Suppressor macrophage treated with lipopolysaccharide for 4 hours (primary cell): ENCODE data around the gene OR7A10.

ENCODE experiments used
- DNase-seq: peaks from one replicate; pipeline ENCODE4 v3.0.0-alpha.2; 2020

OR7A10 gene

DNA sequence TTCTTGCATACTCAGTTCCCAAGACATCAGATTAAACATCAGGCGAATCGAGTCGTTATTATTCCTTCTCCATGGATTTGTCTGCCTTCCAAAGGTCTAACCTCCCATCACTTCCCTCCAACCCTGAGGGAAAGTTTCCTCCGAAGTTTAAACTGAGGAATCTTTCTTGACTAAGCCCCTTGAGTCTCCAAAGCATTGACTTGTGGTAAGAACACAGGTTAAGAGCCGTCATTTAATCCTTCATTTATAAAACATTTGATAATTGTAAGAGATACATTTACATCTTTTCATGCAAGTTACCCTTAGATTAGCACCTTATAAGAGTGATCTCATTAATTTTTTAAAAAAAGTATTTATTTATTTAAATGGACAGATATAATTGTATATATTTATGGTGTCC, at the start of gene OR7A10:
Gene OR7A10 (minus strand): TSS at position 101 of the 400 bp plus-strand sequence. CDS start 7,045 bp downstream, outside the sequence.
- no peak for DNase-seq

DNA sequence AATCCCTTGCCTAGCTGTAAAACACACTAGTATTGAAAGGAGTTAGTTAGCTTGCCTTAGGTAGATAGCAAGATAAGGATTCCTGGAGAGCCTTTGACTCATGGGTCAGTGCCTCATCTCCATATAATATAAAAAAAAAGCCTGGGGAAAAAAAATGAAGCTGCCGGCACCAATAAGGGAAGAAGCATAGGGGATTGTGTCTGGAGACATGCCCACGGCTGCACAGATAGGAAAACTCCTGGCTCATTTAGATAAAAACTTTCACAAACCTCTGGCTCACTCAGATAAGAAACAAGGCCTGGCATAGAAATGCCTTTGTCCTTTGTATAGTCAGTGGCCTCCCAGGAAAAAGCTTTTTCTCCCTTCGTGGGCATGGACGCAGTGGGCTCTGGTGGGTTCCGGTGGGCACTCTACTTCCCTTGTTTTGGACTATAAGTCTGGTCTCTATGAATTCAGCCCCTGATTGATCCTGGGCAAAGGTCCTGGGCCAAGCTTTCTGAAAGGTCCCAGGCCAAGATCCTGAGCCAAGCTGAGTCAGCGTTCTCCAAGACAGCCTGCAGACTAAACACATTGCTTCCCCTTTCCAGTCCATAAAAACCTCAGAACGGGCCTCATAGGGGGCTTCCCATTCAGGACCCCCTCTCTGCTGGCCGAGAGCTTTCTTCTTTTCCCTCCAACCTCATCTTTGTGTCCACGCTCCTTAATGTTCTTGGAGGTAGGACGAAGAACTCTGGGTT, 42.1 kb upstream of the OR7A10 start:
- peak; percentile 23 for DNase-seq

DNA sequence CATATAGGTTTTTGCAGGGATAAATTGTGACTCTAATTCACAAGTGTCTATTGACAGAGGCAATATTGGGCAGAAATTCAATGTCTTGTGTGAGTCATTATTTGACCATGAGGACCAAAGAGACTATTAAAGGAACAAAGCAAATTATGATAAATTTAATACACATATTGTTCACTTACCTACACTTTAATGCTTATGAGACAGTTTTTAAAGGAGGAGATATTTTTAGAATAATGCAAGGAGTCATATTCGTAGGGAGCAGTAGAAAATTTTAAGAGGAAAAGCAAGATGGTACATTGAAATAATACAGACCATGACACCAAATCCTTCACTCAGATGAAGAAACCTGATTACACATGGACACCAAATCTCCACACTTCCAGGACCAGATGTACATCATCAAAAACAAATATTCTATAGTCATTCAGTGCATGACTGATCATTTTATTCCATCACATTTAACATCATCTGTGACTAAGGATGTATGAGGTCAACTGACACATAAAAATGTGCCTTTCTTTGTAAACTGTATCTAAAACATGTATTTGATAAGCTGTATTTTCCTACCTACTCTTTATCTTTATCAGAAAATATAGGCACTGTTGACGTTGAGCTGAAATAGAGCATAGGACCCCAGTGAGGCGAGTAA, 41.4 kb upstream of the OR7A10 start:
- peak; percentile 21 for DNase-seq

DNA sequence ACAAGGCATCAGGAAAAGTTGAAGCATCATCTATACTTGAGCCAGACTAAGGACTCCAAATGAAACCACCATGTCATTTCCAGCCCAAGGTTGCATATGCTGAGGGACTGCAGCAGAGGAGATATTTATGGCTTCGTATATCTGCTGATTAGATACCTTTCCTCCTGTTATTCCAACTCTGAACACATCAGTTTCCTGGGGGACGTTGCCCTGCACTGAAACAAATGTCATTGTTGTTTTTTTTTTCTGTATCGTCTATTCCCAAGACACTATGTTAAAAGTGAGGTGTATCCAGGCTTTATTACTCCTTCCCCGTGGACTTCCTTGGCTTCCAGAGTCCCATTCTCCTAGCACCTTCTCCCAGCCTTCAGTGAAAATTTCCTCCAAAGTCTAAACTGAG, 37.3 kb upstream of the OR7A10 start, which contains the start of gene OR7A17:
Gene OR7A17 (minus strand): TSS at position 101 of the 400 bp plus-strand sequence. CDS start 4,777 bp downstream, outside the sequence.
- DNase-seq, result no peak

DNA sequence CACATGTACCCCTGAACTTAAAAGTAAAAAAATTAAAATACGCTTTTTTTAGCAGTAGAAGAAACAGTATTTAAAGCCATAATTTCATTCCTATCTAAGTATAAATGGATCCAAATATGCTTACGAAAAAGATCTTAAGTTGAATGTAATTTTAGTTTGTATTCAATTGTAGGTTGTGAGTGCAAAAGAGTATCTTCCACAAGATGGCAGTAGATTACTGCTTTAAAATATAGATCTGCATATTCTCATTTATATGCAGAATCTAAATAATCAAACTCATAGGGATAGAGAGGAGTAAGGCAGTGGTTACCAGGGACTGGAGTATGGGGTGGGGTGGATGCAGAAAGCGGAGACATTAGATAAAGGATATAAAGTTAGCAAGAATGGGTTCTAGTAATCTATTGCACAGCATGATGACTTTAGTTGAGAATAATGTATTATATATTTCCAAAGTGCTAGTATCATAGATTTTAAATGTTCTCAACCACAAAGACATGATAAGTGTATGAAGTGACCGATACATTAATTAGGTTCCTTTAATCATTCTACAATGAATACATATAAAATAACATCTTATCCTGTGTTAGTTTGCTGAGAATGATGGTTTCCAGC, 23.0 kb upstream of the OR7A10 start:
- peak; percentile 66 for DNase-seq

DNA sequence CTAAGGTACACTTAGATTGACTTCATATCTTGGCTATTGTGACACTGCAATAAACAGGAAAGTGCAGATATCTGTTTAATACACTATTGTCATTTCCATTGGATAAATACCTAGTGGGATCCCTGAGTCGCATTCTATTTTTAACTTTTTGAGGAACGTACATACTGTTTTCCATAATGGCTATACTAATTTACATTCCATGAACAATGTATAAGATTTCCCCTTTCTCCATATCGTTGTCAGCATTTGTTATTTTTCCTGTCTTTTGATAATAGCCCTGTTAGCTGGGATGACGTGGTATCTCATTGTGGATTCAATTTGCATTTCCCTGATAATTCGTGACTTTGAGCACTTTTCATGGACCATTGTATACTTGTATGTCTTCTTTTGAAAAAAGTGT, 19.8 kb upstream of the OR7A10 start:
- no peak for DNase-seq

DNA sequence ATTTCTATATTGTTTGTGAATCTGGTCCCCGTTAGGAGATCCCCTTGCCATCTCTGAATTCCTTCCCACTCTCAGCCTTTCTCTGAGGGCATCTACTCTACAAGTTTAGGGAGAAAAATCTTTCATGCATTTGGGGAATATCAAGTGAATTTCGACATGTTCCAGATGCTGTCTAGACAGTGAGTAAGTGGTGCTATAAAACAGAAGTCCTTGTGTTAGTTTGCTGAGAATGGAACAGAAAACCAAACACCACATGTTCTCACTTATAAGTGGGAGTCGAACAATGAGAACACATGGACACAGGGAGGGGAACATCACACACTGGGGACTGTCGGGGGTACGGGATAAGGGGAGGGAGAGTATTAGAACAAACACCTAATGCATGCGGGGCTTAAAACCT, 5.1 kb downstream of the OR7A10 start:
- DNase-seq, result no peak

DNA sequence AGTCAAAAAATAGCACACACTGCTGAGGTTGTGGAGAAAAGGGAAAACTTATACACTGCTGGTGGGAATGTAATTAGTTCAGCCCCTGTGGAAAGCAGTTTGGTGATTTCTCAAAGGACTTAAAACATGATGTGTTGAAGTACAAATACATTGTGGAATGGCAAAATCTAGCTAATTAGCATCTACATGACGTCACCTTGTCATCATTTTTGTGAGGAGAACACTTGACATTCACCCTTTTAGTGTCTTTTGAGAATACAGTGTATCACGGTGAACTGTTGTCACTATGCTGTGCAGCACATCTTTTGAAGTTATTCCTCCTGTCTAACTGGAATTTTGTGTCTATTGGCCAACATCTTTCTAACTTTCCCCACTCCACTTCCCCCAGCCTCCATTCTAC, 5.6 kb downstream of the OR7A10 start:
- DNase-seq, result no peak

DNA sequence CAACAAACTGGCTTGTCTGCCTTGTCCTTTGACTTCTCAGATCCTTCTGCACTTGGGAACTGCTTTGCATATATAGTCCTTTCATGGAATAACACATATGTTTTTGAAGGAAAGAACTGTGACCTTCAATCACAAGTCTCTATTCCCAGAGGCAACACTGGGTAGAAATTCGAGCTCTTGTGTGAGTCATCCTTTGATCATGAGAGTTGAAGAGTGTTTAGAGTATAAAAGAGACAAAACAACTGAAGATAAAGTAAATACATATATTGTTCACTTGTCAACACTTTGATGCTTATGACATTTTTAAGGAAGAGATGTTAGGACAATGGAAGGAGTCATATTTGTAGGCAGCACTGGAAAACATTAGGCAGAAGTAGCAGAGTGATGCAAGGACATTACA, 8.5 kb downstream of the OR7A10 start:
- no peak for DNase-seq

DNA sequence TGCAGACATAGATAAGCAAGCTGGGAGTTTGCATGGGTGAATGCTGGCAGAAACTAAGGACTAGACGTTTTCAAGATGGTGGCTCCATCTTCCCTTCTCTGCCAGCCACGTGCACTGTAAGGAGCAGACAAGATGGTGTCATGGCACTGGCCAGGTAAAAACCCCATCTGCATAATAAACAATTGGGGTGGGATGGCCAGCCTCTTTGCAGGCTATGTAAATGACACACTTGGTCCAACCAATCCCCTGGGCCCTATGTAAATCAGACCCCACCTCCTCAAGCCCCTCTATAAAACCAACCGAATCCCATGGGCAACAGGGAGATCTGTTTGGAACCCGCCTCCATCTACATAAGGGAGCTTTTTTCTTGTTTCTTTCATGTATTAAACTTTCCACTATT, 11.3 kb downstream of the OR7A10 start:
- DNase-seq, result no peak

DNA sequence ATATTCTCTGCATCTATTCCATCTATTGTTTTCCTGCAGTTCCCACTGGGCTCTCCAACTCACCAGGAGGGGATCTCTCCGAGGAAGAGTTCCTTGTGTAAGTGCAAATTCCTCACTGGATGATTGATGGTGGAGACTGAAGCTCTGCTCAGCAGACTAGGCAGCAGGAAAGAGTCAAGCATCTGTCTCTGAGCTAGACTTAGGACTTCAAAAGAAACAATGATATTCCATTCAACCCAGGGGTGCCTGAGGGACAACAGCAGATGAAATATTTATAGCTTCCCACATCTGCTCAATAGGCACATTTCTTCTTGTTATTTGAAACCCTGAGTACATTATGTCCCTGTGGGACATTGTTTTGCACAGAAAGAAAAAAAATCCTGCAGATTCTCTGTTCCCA, 13.7 kb downstream of the OR7A10 start, which contains the start of the genes OR7A5 and OR7C1:
Gene OR7A5 (minus strand): TSS at position 175 of the 400 bp plus-strand sequence. CDS start 6,944 bp downstream, outside the sequence.
Gene OR7C1 (minus strand): TSS at position 175 of the 400 bp plus-strand sequence. CDS start 35,049 bp downstream, outside the sequence.
- DNase-seq, result no peak

DNA sequence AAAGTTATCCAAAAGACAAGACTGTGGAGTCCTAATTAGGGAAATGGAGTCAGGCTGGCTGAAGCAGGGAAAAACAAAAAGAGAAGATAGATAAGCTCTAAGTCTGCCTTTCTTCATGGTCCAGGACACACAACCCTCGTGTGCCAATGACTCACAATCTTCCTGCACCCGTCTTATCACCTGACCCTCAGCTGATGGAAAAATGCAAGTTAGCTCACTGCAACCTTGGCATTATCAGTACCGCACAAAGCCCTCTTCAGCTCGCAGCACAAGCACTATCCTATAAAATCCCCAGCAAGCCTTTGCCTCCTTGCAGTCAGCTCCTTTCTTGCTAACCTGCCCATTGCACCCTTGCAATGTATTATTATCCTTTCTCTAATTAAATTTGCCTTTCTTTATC, 18.0 kb downstream of the OR7A10 start:
- peak; percentile 3 for DNase-seq

DNA sequence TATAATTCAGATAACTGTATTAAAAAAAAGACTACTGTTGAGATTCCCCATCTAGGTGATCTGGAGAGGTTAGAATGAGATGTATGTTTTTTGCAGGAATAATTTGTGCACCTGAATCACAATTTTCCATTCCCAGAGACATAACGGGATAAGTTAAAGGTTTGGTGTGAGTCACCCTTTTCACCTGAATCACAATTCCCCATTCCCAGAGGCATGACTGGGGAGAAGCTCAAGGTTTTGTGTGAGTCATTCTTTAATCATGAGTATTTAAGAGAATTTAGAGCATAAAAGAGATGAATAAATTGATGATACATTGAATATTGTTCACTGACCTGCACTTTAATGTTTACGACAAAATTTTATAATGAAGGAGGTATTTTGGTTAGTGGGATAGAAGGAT, 22.7 kb downstream of the OR7A10 start:
- no peak for DNase-seq

DNA sequence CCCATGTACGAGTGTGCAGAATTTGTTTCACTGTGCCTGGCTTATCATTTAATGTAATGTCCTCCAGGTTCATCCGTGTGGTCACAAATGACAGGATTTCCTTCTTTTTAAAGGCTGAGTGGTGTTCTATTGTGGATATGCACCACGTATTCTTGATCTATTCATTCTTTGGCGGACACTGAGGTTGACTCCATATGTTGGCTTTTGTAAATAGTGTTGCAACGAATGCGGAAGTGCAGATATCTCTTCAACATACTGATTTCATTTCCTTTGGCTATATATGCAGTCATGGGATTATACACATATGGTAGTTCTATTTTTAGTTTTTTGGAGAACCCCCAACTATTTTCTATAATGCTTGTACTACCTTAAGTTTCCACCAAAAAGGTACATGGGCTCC, 26.8 kb downstream of the OR7A10 start:
- DNase-seq, result peak; percentile 56

DNA sequence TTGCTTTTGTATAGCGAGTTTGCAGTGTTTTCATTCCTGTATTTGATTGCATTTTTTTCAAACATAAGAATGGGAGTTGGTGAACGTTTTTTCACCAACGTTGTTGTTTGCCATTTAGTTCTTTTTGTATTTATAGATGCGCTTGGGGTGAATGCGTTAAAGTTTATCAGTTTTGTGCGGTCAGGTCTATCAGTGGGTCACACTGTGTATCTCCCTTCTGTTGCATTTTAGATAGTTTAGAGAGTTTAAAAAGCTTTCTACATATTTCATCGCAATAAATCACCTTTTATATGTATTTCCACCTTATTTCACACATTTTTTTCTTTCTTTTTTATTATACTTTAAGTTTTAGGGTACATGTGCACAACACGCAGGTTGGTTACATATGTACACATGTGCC, 30.1 kb downstream of the OR7A10 start:
- no peak for DNase-seq

DNA sequence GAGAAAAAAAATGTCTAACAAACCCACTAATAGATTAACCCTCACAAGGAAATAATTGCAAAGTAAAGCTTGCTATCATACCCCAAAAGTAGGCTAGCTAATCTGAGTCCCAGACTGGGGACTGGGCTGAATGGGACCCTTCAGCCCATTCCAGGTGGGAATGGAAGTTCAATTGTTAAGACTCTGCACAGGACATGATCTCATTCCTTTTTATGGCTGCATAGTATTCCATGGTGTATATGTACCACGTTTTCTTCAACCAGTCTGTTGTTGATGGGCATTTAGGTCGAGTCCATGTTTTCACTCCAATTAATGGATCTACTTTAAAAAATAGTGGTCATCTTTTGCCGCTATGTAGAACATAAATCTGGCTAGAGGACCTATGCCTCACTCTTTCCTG, 31.7 kb downstream of the OR7A10 start:
- DNase-seq, result no peak

DNA sequence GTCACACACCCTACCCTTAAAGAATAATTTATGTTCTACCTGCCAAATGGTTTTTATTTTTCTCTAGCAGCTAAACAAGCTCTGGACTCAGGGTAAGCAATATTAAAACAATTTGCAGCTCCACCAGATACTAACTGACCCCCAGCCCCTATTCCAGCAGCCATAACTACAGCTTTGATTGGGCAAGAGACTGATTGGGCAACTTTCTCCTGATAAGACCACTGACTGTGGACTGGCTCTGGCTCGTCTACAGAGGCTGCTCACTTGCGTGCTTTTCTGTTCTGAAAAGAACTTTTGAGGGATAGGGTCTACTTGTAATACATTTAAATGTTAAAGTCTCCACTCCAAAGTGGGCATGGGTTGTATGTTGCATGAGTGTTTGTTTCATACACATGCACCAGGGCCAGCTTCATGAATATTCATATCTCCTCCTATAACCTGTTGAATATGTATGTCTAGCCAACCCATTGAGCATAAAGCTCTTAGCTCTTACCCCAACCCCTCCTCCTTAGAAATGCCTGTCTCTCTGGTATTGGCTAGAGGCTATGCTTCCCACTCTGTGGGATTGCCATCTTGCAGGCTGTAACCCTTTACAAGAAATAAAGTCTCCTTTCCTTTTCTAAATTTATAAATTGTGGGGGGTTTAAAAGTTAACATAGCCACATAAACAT, 33.6 kb downstream of the OR7A10 start:
- DNase-seq, result no peak

DNA sequence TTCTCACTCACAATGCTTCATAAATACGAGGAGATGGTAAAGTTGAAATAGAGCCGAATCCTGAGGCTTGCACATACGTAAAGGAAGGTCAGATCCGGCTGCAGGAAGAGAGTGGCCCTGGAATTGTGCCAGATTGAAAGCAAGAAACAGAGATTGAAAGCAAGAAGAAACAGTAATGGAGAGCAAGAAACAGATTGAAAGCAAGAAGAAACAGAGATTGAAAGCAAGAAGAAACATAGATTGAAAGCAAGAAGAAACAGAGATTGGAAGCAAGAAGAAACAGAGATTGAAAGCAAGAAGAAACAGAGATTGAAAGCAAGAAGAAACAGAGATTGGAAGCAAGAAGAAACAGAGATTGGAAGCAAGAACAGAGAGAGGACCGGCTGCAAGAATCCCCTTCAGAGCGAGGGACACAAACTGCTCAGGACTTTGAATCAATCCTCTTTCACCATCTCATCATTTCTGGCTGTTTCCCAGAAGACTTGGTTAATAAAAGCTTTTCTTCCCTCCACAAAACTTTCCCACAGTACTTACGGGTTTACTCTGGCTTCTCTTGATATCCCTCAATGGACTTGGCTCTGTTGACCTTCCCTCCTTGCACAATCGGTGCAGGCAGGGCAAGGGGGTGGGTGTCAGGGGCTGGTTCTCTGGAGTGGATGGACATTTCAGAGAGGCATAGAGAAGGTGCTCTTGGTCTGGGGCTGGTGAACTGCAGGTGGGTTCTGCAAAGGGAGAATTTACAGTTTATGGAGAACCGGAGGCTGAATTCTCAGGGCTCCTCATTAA, 39.3 kb downstream of the OR7A10 start:
- no peak for DNase-seq

DNA sequence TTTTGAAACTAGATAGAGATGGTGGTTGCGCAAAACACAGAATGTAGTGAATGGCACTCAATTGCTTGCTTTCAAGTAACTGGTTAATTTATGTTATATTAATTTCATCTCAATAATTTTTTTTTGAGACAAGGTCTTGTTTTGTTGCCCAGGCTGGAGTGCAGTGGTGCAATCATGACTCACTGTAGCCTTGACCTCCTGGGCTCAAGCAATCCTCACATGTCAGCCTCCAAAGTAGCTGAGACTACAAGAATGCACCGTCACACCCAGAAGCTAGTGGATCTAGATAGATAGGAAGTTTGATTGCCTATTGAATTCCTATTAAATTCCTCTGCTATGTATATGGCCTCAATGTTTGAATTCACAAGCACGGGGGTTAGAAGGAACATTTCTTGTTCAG, 44.0 kb downstream of the OR7A10 start:
- DNase-seq, result peak; percentile 29

DNA sequence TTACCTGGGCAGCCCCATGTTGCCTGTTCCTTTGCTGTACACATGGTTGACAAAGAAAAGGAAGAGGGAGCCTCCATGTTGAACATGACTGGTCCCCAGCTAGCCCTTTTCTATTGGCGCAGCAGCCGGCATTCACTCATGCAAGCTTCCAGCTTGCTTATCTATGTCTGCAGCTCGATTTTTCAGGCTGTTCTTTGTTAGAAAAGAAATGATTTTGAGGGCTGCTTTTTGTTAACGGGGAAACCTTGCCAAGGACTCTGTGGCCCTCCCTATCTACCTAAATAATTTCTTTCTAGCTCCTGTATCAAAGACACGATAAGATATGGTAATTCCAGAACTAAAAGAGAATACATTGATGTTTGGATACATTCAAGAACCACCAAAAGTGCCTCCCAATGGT, 50.0 kb downstream of the OR7A10 start:
- DNase-seq, result no peak

DNA sequence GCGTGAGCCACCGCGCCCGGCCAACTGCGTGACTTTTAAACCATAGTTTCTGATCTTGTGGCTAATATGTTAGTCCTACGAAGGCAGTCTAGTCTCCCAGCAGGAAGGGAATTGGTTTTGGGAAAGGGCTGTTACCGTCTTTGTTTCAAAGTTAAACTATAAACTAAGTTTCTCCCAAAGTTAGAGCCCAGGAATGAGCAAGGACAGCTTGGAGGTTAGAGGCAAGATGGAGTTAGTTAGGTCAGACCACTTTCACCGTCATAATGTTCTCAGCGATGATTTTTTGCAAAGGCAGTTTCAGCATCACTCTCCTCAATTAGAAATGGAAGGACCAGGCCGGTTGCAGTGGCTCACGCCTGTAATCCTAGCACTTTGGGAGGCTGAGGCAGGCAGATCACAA, 52.7 kb downstream of the OR7A10 start:
- no peak for DNase-seq

DNA sequence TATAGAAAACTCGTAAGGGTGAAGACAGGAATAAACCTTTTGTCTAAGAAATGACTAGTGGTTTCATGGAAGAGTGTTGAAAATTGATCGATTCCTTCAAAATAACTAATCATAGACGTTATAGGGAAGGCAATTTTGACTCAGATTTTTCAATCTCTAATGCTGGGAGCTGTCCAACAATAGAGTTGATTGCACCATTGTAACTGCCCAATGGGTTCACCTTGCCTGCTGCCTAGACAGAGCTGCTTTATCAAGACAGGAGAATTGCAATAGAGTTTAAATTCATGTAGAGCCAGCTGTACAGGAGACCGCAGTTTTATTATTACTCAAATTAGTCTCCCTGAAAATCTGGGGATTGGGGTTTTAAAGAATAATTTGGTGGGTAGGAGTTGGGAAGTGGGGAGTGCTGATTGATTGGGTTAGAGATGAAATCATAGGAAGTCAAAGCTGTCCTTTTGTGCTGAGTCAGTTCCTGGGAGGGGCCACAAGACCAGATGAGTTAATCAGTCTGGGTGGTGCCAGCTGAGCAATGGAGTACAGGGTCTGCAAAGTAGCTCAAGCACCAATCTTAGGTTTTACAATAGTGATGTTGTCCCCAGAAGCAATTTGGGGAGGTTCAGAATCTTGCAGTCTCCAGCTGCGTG, 53.5 kb downstream of the OR7A10 start:
- DNase-seq, result no peak
